ENCODE data around the gene NFXL1.

DNA sequence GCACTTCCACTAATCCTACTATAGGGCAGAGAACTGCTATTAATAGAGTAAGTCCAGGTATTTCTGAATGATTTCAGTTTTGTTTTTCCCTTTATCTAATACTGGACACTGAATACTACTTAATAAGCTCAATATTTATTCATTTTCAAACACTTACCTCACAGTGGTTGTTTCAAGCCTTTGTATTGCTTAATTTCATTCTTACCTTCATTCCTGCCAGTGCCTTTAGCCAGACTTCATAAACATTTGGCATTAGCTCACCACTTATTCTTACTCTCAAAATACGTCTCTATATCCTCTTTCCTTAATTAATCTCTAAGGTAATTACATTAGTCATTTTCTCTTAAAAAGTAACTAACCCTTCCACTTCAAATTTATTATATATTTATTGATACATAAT, 57.7 kb downstream of the NFXL1 start:
- no peak for TF ChIP-seq POLR2A (IDR thresholded peaks at IDR 0.05)
- TF ChIP-seq, protein P1, sequence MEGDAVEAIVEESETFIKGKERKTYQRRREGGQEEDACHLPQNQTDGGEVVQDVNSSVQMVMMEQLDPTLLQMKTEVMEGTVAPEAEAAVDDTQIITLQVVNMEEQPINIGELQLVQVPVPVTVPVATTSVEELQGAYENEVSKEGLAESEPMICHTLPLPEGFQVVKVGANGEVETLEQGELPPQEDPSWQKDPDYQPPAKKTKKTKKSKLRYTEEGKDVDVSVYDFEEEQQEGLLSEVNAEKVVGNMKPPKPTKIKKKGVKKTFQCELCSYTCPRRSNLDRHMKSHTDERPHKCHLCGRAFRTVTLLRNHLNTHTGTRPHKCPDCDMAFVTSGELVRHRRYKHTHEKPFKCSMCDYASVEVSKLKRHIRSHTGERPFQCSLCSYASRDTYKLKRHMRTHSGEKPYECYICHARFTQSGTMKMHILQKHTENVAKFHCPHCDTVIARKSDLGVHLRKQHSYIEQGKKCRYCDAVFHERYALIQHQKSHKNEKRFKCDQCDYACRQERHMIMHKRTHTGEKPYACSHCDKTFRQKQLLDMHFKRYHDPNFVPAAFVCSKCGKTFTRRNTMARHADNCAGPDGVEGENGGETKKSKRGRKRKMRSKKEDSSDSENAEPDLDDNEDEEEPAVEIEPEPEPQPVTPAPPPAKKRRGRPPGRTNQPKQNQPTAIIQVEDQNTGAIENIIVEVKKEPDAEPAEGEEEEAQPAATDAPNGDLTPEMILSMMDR (IDR thresholded peaks at IDR 0.05), result no peak
